SK-N-SH (cell line): ENCODE results near the gene NFAT5.

Experiments
- CHD2 ChIP-seq: fragments of 150-350 bp; IDR thresholded peaks from 2 replicates; pipeline ENCODE4 v1.6.1; 2018; ENCODE audit warnings: low read length; ENCODE audit not compliant: partially characterized antibody
- CTCF ChIP-seq: fragments of 200-600 bp; sonication (generic); IDR thresholded peaks from 2 replicates; pipeline ENCODE4 v1.6.1; 2017; ENCODE audit warnings: antibody characterized with exemption, mild to moderate bottlenecking, moderate library complexity
- MXI1 ChIP-seq: IDR thresholded peaks from 2 replicates; pipeline ENCODE4 v1.6.1; 2012; ENCODE audit warnings: mild to moderate bottlenecking, low read depth, low read length, improper control_type of control experiment
- NFIC ChIP-seq: IDR thresholded peaks from 2 replicates; pipeline ENCODE4 v1.4.0; 2012; ENCODE audit warnings: borderline replicate concordance
- POLR2AphosphoS5 ChIP-seq: IDR thresholded peaks from 2 replicates; pipeline ENCODE4 v1.6.1; 2012; ENCODE audit warnings: low read depth, low read length
- RAD21 ChIP-seq: IDR thresholded peaks from 2 replicates; pipeline ENCODE4 v1.6.1; 2012; ENCODE audit warnings: mild to moderate bottlenecking, low read length
- REST ChIP-seq: IDR thresholded peaks from 2 replicates; pipeline ENCODE4 v1.6.1; 2012; ENCODE audit warnings: mild to moderate bottlenecking, low read depth, low read length, moderate library complexity
- SMC3 ChIP-seq: IDR thresholded peaks from 2 replicates; pipeline ENCODE4 v1.6.1; 2012; ENCODE audit warnings: low read depth, low read length, improper control_type of control experiment
- TAF1 ChIP-seq: IDR thresholded peaks from 2 replicates; pipeline ENCODE4 v1.6.1; 2012; ENCODE audit warnings: low read depth, mild to moderate bottlenecking, low read length, moderate library complexity, borderline replicate concordance
- TCF12 ChIP-seq: IDR thresholded peaks from 2 replicates; pipeline ENCODE4 v1.4.0; 2012
- TF ChIP-seq, protein P1 (sequence below): IDR thresholded peaks from 2 replicates; pipeline ENCODE4 v1.4.0; 2012; ENCODE audit warnings: low read depth, borderline replicate concordance

DNA sequence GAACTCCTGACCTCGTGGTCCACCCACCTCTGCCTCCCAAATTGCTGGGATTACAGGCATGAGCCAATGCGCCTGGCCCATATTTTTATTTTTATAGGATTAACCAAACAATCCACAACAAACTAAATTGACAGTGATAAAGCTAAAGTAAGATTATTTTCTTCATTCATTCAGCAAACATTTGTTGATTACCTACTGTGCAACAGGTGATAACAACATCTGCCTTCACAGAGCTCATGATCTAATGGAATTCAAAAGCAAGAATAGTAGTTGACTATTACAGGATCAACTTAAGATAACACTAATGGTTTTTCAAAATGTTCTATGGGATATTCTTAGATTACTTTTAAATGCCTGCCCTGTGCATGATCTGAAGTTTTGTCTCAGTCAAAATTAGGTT, 122.8 kb downstream of the NFAT5 start:
- TF ChIP-seq RAD21 (no peak), CTCF (no peak), CHD2 (no peak), POLR2AphosphoS5 (no peak), TAF1 (no peak), MXI1 (no peak), TCF12 (no peak), SMC3 (no peak), REST (no peak), NFIC (no peak)
- TF ChIP-seq, protein P1, sequence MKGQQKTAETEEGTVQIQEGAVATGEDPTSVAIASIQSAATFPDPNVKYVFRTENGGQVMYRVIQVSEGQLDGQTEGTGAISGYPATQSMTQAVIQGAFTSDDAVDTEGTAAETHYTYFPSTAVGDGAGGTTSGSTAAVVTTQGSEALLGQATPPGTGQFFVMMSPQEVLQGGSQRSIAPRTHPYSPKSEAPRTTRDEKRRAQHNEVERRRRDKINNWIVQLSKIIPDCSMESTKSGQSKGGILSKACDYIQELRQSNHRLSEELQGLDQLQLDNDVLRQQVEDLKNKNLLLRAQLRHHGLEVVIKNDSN: no peak
